NCI-H510A treated with DMSO at 0.1 percent for 48 hours (cell line): Measurements from ENCODE around the gene ARL15.

Source experiments
- DNase-seq: peaks from one replicate; lab custom pipeline; 2025; lab: John Stamatoyannopoulos, UW

The ARL15 gene

DNA sequence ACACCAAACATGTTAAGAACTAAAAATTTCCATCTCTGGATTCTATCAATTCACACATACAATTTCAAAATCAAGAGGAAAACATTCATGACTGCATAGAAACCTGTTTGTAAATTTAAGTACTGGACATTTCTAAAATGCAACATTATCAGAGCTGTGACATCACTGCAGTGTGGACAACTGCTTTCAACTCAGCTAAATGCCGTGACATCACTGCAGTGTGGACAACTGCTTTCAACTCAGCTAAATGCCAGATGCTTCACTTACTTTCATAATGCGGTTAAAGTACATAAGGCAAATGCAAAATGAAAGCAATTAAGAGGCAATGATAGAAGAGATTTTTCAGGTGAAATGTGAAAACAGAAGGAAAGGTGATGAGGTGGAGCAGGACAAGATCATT is 161.5 kb downstream of the ARL15 start:
- peak; percentile 85 for DNase-seq

- DNase-seq, result peak; percentile 50
Measured at GRCh38 chr5:54148067-54148845, 162.1 kb downstream of the ARL15 start.

DNA sequence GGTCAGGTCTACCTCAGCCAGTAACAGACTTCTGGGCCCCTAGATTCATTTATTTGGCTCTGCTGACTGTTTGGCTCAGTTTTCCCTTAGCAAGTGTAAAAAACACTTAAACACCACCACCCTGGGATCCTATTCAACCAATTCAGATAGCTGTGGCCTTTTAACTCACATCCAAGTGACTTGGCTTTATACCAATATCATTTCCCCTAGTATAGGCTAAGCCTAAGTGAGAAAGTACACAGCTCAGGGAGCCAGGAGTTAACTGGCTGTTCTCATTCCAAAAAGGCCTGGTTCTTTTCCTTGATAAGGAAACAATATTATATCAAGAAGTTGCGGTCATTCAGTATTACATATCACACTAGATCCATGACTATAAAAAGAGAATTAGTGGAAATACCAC is 163.5 kb downstream of the ARL15 start:
- DNase-seq, result no peak

- peak; percentile 17 for DNase-seq
Measured at GRCh38 chr5:54146390-54146789, 164.0 kb downstream of the ARL15 start.

- no peak for DNase-seq
Measured at GRCh38 chr5:54140247-54140840, 170.0 kb downstream of the ARL15 start.

- no peak for DNase-seq
Measured at GRCh38 chr5:54136516-54137440, 173.6 kb downstream of the ARL15 start.

DNA sequence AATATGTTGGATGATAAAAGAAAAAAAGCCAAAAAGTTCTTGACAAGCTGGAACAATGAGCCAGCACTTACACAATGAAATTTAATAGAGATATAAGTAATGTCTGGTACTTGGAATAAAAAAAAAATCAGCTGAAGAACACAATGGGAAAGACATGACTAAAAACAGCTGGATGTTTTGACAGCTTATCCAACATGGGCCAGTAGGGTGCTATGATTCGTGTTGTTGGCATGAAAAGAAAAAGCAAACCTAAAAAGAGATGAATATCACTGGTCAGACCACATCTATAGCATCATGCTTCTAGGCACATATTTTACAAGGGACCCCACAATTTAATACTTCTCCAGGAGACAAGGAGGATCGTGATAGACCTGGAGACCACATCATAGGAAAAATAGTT is 175.3 kb downstream of the ARL15 start:
- DNase-seq, result no peak

GRCh38 chr5:54133917-54134316 is 176.5 kb downstream of the ARL15 start:
- DNase-seq, result no peak

GRCh38 chr5:54120473-54120872 is 189.9 kb downstream of the ARL15 start:
- DNase-seq, result no peak

- no peak for DNase-seq
Measured at GRCh38 chr5:54117957-54118356, 192.4 kb downstream of the ARL15 start.

GRCh38 chr5:54115735-54116403 is 194.5 kb downstream of the ARL15 start:
- no peak for DNase-seq

- no peak for DNase-seq
Measured at GRCh38 chr5:54113060-54113459, 197.3 kb downstream of the ARL15 start.

- DNase-seq, result no peak
Measured at GRCh38 chr5:54109626-54110330, 200.6 kb downstream of the ARL15 start.

DNA sequence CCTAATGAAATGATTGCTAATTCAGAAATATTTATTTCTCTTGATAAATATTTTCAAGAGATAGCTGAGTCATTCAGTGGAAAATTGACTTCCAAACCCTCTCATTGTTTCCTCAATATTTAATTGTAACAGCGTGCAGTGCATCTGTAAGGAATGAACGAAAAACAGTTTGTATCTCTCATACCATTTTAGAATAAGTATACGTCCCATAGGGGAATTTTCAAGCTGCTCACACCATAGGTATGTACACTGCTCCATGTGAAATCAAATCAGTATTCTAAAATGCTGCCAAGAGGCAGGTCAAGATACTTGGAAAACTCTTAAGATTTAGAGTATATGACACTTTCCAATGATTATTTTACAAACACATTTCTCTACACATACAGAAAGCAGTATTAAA is 202.2 kb downstream of the ARL15 start:
- DNase-seq, result no peak

- no peak for DNase-seq
Measured at GRCh38 chr5:54103871-54104270, 206.5 kb downstream of the ARL15 start.

GRCh38 chr5:54098267-54098666 is 212.1 kb downstream of the ARL15 start:
- DNase-seq, result no peak

DNA sequence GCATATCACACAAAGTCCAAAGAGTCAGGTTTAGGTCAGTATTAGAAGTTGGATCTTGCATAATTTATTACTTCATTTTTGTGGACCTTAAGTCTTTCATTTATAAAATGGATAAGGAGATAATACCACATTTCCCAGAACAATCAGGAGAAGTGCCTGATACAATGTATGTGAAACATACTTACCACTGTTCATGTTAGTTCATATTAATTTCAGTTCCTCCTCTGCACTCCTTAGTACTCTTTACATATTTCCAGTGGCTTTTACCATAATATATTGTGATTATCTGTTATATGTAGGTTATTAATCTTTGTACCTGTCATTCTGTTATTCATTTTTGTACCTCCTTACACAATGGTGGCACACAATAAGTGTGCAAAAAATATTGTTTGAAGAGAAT is 214.4 kb downstream of the ARL15 start:
- no peak for DNase-seq

- DNase-seq, result no peak
Measured at GRCh38 chr5:54094706-54095105, 215.7 kb downstream of the ARL15 start.

DNA sequence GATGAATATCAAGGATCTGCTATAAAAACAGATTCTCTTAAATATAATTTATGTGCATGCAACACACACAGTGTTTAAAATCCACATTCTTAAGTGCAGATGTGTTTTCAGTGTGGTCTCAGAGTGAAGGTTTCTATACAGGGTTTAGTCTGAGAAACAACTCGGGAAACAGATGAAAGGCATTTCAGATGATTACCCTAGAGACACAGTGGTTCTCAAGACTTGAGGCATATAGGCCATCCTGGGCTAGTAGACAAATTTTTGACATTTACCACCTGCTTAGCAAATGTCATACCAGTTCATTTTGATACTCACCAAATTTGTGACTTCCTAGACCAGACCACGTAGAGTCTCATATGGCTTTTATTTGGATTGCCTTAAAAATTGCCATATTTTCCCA is 216.5 kb downstream of the ARL15 start:
- no peak for DNase-seq

GRCh38 chr5:54093081-54093492 is 217.3 kb downstream of the ARL15 start:
- DNase-seq, result no peak

DNA sequence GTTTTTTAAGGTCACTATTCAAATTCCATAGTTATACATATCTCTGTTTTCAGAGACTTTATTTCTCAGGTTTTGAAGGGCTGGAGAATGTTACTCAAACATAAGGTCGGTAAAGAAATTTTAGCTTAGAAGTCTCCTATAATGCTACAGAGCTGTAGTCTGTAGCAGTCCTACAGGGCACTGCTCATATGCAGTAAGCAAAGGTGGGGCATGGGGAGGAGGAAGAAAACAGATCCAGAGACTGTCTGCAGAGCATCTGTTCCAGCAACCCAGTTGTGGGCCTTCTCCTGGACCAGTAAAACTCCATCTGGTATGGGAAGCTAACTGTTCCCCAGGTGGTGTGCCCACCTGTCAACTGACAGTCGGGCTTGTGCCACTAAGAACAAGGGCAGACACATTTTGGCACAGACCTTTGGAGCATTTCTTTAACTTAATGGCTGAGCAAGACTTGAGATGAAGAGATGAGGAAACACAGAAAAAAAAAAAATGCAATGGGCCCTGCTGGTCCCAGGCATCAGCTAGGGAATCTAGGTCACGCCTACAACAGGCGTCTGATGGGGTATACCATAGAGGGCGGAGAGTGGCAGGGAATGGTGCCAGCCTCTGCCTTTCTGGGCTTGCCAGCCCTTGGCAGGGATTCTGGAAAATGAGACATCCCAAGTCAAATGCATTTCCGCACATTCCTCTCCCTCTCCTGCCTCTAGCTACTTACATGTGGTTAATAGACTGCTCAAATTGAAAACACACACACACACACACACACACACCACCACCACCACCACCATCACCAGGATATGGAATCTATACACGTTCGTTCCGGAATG is 218.9 kb downstream of the ARL15 start:
- DNase-seq, result no peak
